Activated CD4-positive, CD25-positive, alpha-beta regulatory T cell (primary cell): Measurements from ENCODE around the gene SMIM36.
"Not testable (repeated sequence)": the region's sequence is repeated elsewhere in the genome, so short reads cannot be mapped to it uniquely, and the experiment has no call there.

ENCODE experiments used
- DNase-seq, 4 experiments: peaks; one replicate each; lab custom pipeline; 2025; lab: John Stamatoyannopoulos, UW

Gene SMIM36

DNA sequence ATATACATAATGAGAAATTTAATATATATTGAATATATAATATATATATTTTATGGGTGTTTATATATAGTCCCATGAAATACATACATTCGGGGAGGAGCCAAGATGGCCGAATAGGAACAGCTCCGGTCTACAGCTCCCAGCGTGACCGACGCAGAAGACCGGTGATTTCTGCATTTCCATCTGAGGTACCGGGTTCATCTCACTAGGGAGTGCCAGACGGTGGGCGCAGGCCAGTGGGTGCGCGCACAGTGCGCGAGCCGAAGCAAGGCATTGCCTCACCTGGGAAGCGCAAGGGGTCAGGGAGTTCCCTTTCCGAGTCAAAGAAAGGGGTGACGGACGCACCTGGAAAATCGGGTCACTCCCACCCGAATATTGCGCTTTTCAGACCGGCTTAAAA lies 9.6 kb downstream of the SMIM36 start:
- DNase-seq, result not testable (repeated sequence)

DNA sequence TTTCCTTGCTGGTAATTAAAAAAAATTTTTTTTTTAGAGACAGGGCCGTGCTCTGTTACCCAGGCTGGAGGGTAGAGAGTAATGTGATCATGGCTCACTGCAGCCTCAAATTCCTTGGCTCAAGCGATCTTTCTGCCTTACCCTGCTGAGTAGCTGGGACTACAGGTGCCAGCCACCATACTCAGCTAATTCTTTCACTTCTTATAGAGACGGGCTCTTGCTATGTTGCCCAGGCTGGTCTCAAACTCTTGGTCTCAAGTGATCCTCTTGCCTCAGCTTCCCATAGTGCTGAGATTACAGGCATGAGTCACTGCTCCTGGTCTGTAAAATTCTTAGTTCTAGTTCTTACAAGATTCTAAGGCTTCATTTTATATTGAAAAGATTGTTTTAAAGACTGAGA lies 11.1 kb downstream of the SMIM36 start:
- no peak for DNase-seq

DNA sequence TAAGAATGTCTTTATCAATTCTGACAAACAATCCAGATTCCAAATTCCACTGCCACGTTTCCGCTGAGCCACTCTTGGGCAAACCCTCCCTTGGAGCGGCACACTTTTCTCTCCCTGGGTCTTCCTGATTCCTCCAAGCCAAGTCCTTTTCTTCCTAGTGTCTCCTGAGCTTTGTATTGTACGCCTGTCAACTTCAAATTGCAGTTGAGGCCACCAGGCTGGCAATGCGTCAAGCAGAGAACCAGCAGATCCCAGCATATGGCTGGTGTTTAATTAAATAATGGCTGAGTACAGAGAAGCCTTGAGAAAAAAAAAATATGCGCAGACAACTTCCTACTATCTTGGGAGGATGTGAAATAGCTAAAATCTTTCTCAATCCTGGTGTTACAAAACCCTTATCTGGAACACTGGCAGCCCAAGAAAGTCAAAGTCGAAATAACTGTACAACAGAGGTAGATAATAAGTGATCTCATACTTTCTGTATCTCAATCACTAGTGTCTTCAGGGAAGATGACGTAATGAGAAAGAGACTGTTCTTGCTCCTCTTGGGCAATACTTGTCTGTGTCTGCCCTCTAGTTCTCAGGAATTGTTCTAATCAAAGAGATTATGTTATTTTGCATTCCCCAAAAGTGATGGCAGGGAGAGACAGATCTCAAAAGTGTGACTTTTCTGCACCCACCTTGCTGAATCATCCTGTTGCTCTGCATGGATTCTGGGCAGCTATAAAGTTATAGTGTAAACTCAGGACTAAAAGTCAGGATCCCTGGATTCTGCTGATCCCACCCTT lies 15.0 kb downstream of the SMIM36 start:
- DNase-seq, result no peak

DNA sequence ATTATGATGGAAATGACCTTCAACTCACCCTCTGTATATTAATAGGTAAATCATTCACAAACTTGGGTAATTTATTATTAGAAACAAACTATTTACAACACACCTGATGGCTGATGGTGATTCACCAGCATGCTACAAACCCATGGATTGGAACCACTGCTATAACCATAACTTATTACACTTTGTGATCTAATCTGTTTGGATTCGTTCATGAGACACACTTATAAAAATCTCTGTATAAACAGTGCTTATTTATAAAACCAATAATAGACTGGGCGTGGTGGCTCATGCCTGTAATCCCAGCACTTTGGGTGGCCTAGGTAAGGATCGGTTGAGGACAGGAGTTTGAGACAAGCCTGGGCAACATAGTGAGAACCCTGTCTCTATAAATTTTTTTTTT lies 16.0 kb downstream of the SMIM36 start:
- DNase-seq, result no peak

DNA sequence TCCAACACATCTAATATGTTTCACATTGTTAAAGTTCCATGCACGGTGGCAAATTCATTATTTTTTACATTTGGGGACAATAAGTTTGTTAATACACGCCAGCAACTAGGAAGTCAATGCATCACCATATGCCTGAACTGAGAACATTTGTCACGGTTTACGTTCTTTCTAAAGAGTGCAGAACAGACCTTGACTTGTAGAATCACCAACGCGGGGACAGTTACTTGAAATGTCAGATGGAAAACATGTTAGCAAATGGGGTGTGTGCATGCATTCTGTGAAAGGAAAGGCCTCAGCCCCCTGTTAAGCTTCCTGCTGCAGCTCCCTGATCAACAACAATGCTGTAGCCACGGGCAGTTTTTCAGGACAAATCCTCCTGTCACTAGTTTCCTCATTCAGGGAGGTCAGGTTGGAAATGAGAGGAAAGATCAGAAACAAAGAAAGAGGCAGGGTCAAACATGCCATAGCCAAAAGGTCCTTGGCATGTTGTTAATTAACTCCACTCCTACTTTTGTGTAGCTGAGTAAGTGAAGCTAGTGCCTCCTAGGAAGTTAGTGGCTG lies 18.4 kb downstream of the SMIM36 start:
- DNase-seq, result no peak

DNA sequence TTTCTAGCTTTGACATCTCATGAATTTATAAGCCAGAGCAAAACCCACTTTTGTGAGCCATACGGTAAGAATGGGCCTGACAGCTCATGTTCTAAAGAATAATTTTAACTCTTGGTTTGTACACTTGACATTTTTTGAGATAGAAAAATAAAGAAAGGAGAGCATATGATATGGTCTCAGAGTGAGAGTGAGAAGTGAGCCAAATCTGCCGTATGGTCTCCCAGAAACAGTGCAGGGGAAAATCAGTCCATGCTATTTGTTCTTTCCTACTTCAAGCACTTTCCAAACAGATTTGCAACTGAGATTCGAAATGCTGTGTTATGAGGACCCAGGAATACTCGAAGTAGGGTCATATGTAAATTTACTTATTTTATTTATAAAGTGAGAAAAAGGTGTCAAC lies 20.9 kb downstream of the SMIM36 start:
- no peak for DNase-seq

DNA sequence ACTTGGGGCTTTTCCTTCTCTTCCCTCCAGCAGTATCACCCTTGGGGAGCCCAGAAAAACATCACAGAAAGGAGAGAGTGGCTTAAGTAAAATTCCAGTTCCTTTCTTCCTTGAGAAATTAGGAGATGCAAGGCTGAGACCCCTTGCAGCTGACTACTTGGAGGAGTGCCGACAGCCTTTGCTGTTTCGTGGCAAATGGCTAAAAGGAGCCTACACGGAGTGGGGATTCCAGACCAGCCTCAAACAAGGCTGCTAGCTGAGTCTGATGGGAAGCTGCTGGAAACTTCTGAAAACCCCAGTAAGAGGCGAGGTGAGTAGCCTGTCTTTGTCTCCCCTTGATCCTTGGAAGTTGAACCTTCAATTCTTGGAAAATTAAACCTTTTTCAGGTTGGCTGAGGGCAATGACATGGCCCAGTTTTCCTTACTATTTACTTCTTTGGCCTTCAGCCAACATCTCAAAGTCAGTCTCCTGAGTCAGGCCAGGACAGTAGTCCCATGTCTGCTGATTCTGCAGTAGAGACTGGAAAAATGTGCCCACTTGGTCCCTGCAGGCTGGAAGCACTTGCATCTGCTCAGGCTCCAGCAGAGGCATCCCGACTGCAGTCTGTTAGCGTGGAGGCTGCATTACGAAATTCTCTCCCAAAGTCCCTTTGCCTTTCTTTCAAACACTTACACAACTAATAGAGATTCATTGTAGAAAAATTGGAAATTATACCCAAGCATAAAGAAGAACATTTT lies 23.4 kb downstream of the SMIM36 start:
- no peak for DNase-seq

DNA sequence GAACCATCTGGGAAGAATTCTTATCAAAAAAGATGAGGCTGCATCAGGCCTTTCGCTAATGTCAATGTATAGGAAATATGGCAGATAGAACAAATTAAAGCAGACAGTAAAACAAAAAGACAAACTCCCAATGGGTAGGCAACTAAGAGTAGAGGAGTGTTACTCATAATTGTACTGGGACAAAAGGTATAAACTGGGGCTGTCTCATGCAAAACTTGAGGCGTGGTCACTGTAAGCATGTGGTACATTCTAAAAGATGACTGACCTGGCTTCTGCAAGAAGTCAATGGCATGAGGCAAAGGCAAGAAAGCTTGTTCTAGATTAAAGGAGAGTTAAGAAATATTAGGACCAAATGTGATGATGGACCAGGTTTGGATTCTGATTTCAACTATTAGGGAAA lies 26.7 kb downstream of the SMIM36 start:
- DNase-seq, result no peak

DNA sequence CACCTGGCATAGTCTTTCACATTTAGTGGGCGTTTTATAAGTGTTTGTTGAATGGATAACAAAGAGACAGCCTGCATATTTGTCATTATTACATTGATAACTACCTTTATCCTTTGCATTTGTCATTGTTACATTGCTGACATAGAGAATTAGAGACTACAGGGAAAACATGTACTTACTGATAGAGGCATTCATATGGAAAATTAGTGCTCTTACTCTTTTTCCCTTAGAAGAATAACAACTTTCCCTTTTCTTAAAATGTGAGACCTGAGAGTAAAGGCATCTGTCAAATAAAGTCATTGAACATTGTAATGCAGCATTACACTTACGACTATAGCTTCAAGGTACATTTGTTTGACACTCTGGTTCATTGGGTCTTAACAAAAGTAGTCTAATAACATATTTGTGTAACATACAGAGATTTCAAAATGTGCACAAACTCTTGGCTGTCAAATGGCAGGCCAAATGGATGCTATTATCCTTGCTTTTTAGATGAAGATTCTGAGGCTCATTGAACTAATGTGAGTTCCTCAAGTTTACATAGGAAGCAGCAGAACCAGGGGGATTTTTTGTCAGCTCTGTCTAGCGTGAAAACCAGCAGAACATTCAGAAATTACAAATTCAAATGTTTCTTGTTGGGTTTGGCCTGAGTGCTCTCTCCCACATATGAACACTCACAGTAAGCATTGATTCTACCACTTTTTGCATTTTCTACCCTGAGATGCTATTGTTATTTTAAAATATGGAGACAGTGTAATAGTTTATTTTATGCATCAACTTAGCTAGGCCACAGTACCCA lies 28.5 kb downstream of the SMIM36 start:
- no peak for DNase-seq

DNA sequence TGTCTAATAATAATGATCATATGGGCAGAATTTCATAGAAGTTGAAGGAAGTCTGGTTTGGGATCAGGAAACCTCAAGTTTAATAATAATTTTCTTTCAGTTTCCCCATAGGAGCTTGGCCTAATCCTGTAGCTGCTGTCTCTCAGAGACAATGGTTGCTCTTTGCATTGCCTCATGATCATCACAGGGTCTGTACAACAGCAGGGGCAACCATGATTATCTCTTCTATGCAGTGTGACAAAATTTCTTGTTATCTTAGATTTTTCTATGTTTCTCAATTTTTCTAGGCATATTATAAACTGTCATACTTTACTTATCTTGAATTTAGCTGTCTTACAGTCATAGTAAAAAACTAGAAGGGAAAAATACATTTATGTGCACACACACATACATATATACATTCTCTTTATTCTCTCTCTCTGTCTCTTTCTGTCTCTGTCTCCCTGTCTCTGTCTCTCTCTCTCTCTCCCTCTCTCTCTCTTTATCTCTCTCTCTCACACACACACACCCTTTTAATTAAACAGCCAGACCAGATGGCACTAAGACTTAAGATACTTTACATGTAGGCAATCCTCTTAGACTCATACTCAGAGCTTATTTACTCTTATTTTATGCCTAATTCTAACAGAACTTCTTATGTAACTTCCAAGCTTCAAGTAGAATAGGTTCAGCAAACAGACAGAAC lies 30.5 kb downstream of the SMIM36 start:
- no peak for DNase-seq

DNA sequence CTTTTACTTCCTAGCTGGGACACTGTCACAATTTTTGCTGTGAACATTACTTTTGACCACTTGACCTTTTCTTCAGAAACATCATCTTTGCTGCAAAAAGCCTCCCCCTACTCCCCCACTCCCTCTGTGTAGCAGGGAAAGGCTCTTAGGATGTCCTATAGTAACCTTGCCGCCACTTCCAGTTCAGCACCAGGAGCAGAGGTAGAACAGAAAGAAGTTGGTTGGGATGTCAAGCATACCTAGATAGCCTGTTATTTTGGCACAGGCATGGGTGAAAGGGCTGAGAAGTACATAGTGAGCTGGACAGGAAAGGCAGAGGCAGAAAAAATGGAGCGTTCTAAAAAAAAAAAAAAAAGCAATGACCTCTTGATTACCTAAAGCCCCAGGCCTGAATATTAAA lies 31.3 kb downstream of the SMIM36 start:
- no peak for DNase-seq

DNA sequence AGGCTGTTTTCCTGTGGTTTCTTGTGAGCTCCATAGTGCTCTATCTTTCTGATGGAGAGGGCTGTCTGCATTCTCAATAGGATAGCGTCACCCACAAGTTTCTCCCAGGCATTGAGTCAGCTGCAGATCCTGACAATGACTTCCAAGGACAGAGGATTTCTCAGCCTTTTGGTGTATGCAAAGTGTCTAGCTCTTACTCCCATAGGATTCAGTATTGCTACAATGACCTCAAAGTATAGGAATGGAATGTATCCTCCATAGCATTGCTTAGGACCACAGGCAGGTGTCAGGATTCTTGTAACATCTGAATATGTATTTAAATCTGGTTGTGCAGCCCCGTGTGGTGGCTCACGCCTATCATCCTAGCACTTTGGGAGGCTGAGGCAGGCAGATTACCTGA lies 32.3 kb downstream of the SMIM36 start:
- no peak for DNase-seq

DNA sequence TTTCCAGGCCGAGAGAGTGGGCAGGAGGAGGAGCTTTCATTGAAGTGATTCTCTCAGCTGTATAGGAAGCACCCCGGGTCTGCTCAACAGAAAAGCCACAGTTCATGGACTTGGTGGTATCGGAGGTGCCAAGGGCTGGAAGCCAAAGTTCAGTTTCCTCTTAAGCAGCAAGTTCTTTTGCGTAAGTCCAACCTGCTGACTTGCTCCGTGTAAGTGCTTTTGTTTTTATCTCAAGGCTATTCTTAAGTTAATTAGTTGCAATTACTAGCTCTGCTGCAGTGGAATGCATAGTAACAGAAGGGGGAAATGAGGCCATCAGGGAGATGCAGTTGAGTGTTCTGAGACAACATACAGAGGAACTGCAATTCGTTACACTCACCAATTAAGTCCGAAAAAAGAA lies 44.6 kb downstream of the SMIM36 start:
- DNase-seq, result no peak

DNA sequence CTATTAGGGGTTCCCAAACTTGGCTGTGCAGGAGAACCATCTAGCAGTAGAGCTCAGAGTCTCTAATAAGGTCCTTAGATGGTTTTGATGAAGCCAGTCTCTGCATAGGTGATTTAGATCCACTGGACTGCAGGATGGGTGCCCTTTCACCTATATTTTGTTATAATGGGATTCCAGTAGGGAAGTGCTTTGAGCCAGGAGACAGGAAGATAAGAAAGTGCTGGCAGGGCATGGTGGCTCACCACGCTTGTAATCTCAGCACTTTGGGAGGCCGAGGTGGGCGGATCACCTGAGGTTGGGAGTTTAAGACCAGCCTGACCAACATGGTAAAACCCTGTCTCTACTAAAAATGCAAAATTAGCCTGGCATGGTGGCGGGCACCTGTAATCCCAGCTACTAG lies 45.5 kb downstream of the SMIM36 start:
- DNase-seq, result not testable (repeated sequence)

DNA sequence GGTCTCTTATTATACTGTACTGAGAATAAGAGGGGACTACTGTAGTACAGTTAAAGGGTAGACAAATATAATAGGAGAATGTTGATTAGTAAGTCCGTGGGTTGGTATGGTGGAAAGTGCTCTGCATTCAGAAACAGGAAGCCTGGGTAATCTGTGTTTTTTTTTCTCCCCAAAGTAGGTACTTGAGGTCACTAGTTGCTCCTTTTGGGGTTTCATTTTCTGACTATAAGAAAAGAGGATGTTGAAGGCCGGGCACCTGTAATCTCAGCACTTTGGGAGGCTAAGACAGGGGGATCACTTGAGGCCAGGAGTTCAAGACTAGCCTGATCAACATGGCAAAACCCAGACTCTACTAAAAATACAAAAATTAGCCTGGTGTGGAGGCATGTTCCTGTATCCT lies 47.7 kb downstream of the SMIM36 start:
- DNase-seq, result no peak

DNA sequence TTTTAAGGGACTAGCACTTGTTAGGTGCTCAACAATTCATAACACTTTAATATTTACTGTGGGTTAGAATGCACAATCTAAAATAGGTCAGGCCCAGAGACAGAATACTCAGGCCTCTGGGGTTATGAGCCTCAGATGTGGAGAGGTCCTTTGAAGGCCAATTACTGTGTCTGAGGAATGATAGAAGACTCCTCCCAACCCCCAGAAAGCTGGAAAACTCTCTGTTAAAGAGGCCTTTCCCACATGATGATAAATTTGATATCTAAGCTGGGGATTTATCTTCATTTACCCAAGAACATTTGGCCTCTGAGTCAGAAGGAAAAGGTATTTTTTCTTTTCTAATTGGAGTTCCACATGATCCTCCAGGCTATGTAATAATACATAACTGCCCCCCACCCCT lies 48.5 kb downstream of the SMIM36 start:
- DNase-seq, result no peak

DNA sequence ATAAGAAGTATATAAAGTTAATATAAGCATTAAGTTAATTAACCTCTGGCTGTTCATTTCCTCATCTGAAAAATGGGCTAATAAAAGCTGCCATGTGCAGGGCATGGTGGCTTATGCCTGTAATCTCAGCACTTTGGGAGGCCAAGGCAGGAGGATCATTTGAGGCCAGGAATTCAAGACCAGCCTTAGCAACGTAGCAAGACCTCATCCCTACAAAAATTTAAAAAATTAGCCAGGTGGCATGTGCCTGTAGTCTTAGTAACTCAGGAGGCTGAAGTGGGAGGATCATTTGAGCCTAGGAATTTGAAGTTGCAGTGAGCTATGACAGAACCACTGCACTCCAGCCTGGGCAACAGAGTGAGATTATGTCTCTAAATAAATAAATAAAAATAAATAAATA lies 49.0 kb downstream of the SMIM36 start:
- no peak for DNase-seq

DNA sequence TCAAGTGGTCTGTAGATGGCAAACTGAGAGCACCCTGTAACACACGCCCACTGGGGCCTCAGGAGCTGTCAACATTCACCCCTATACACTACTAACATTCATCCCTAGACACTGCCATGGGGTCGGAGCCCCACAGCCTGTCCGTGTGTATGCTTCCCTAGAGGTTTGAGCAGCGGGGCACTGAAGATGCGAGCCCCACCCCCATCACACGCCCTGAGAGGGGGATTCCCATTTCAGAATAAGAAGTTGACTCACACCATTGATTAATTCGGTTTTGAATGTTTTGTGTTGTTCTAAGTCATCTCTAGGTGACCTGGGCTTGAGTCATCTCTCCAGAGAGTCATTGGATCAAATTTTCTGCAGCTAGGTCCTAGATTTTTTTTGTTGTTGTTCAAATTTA lies 52.3 kb downstream of the SMIM36 start:
- DNase-seq, result peak in 2 of 4 experiments; percentile 23 to 26

DNA sequence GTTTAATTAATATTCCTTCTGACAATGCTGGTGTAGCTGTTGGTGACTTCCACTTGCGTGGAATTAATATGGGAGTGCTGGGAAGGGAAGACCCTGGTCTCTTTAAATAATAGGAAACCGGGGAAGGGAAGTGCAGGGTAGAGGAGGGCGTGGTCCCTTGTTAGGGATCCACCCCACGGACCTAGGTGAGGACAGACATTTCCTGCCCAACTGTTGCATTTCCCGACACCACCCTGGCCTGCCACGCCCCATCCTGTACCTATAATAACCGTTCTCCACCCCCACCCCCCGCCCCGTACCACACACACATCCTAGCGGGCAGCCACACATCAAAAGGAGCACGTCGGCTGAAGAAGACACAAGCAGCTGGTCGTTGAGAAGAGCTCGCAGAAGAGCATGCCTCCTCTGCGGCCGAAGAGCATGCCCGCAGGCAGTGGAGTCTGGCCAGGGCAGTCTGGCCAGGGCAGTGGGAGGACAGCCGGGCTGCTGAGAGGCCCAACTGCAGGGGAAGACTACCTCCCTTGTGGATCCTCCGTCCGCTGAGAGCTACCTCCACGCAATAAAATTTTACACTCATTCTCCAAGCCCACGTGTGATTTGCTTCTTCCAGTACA lies 52.9 kb downstream of the SMIM36 start:
- no peak for DNase-seq

DNA sequence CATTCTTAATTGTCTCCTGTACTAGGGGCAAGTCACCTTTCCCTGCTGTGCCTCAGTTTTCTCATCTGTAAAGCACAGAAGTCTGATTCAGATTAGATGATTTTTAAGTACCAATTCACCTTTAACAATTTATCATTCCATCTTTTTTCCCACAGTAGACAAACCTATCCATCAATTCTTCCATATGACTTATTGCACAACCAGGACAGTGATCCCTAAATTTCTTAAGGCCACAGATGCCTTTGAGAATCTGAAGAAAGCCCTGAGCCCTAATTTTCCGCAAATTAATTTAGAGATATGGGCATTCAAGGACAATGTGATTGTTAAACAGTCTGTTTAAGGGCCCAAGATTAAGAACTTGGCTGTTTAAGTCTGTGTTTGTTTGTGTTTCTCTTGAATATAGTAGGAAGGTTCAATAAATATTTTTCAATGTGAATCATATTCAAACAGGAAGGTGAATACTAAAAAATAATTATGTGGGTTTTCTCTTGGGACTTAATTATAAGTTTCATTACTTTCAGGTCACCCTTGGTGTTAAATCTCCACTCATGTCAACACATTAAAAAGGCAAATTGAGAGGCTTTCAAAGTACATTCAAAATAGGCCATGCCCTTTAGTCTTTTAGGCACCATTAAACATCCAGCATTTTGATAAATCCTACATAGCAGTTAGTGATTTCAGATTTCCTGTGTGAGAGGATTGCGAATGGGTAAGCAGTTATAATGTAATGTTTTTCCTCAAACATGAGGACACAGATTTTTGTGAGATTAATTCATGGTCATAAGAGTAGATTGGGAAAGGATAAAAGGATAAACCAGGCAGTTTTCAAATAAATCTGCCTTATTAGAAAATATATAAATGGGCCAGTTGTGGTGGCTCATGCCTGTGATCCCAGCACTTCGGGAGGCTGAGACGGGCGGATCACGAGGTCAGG lies 54.7 kb downstream of the SMIM36 start:
- DNase-seq, result no peak
